IPS DF 6.9 (cell line): ENCODE data around the gene NCK2.

Experiments used
- DNase-seq: peaks from one replicate; pipeline ENCODE4 v3.0.0-alpha.2; 2013; ENCODE audit warnings: low read depth, low spot score
- H3K27ac ChIP-seq: one replicate; pipeline ENCODE4 v1.5.1; 2013; ENCODE audit warnings: low read length, control low read depth
- H3K27me3 ChIP-seq: 2 replicates; pipeline ENCODE4 v1.6.1; 2013; ENCODE audit warnings: mild to moderate bottlenecking, low read length; ENCODE audit not compliant: control insufficient read depth, insufficient read depth
- H3K36me3 ChIP-seq: 2 replicates; pipeline ENCODE4 v1.6.1; 2013; ENCODE audit warnings: low read length; ENCODE audit not compliant: control insufficient read depth, insufficient read depth
- H3K4me1 ChIP-seq: 2 replicates; pipeline ENCODE4 v1.6.1; 2013; ENCODE audit warnings: low read length; ENCODE audit not compliant: control insufficient read depth, insufficient read depth
- H3K4me3 ChIP-seq: 2 replicates; pipeline ENCODE4 v1.5.1; 2013; ENCODE audit warnings: mild to moderate bottlenecking, low read length
- H3K9me3 ChIP-seq: 2 replicates; pipeline ENCODE4 v1.6.1; 2013; ENCODE audit warnings: low read length, inconsistent platforms; ENCODE audit not compliant: control insufficient read depth, insufficient read depth
- WGBS: extraction: QIAGEN DNeasy Blood & Tissue Kit; methylation state at CpG from one replicate; pipeline ENCODE4 v1.1.7; 2013; ENCODE audit warnings: mixed read lengths, missing lambda C conversion rate; ENCODE audit not compliant: insufficient read length, insufficient coverage; 5-methylcytosine and 5-hydroxymethylcytosine counted together

NCK2 gene

DNA sequence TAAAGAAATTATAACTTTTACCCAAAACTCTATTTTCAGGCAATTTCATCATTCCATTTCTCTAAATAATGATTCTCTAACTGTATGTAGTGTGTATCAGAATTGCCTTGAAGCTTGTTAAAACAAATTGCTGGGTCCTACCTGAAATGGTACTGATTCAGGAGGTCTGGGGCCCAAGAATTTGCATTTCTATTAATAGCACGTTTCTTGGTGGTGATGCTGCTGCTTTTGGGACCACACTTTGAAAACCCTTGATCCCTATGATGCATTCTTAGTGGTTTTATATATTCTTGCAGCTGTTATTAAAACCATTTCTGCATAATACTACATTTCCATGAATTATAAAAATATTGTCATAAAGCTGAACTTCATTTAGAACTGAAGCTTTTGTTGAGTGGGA is 140.7 kb downstream of the NCK2 start:
- no peak for DNase-seq
- Histone ChIP-seq H3K4me1 (peaks cover 1% of the 10 kb centered on the region; the same call in 1 of the 2 replicates), H3K27me3 (no peaks in the 10 kb centered on the region), H3K9me3 (no peaks in the 10 kb centered on the region; the same call in 1 of the 2 replicates), H3K4me3 (no peak overlapping the region), H3K36me3 (no peaks in the 10 kb centered on the region; the same call in 1 of the 2 replicates), H3K27ac (no peak overlapping the region)
- WGBS, result no CpG with 5 or more reads among the region's 1 CpG

DNA sequence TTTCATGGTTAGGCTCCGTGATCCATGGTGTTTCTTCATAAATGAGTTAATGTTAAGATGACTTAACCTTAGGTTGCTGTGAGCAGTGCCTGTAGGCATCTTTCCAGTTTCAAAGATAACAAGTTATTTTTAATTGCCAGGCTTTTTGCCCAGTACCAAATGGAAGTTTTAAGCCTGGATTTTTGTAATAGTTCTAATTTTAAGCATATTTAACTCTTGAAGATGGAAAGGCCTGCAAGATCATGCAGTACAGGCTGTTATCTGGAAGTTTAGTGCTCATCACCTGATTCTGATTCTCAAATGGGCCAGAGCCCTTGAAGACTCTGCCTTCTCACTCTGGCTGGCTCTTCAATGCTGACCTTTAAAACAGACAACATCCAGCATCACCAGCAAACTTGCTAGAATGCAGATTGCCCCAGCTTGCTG is 141.3 kb downstream of the NCK2 start:
- Histone ChIP-seq H3K27me3 (no peaks in the 10 kb centered on the region), H3K36me3 (no peaks in the 10 kb centered on the region; the same call in 1 of the 2 replicates)
- WGBS, result no CpG with 5 or more reads among the region's 1 CpG

DNA sequence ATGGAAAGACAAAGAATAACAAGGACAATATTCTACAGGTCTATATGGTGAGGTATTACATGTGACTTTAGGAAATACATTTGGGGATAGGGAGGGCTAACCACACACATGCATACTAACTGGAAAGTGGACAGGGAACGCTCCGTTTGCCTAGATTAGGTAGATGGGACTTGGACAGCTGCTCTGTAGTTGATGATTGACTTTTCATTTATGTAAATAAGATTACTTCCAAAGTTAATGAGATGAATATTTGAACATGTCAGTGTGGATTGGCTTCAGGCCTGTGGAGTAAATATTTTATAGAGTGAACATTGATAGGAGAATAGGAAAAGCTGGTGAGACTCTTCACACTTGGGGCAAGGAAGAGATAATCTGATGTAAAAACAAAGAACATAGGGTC is 142.0 kb downstream of the NCK2 start:
- no peak overlapping the region for H3K4me3 ChIP-seq
- no peaks in the 10 kb centered on the region; the same call in 1 of the 2 replicates for H3K36me3 ChIP-seq
- H3K27ac ChIP-seq, result no peak overlapping the region
- no CpG with 5 or more reads among the region's 2 CpGs for WGBS
- no peaks in the 10 kb centered on the region; the same call in 1 of the 2 replicates for H3K9me3 ChIP-seq
- peaks cover 3% of the 10 kb centered on the region; the same call in 1 of the 2 replicates for H3K4me1 ChIP-seq
- H3K27me3 ChIP-seq, result no peaks in the 10 kb centered on the region
- DNase-seq, result no peak

More for the DNA sequence above, 141.3 kb downstream of the NCK2 start:
- H3K4me3 ChIP-seq, result no peak overlapping the region
- no peaks in the 10 kb centered on the region; the same call in 1 of the 2 replicates for H3K9me3 ChIP-seq
- peaks cover 3% of the 10 kb centered on the region; the same call in 1 of the 2 replicates for H3K4me1 ChIP-seq
- no peak for DNase-seq
- no peak overlapping the region for H3K27ac ChIP-seq

DNA sequence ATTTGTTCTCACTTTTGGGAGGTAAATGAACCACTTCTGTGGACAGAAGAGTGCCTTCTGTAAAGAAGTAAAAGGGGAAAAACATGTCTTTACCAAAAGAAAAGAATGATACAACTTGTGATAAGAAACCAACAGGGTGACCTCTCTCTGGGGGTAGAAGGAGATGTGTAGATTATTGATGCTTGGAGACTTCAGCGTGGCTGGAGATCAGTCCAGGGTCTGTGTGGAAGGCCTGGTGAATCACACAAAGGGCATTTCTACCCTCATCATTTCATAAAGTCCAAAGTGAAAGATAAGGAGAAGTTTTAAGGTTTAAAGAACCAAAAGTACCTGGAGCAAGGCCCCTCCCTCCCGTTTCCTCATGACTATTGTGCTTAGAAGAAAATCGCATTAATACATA is 142.5 kb downstream of the NCK2 start:
- H3K4me3 ChIP-seq, result no peak overlapping the region
- 0 out of 2 replicates have a peak, but pooled peaks cover 1% of the 10 kb centered on the region for H3K4me1 ChIP-seq
- H3K36me3 ChIP-seq, result no peaks in the 10 kb centered on the region; the same call in 1 of the 2 replicates
- no peak for DNase-seq
- H3K27ac ChIP-seq, result no peak overlapping the region
- no peaks in the 10 kb centered on the region; the same call in 1 of the 2 replicates for H3K9me3 ChIP-seq
- WGBS, result no CpG with 5 or more reads among the region's 3 CpGs
- H3K27me3 ChIP-seq, result no peaks in the 10 kb centered on the region

DNA sequence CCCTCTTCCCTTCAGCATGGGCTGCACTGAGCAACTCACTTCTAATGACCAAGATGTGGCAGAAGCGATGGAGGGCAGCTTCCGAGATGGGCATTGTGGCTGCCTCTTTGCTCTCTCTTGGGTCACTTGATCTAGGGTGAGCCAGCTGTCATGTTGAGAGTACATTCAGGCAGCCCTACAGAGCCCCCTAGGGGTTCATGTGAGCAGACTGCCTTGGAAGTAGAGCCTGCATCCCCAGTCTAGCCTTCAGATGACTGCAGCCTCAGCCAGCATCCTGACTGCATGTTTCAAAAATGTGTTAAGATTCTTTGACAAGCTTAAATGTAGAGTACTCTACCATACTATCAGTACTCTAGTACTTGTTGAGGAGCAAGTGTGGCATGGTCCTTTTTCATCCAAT is 143.9 kb downstream of the NCK2 start:
- H3K27ac ChIP-seq, result no peak overlapping the region
- H3K9me3 ChIP-seq, result no peaks in the 10 kb centered on the region; the same call in 1 of the 2 replicates
- peaks cover 8% of the 10 kb centered on the region; the same call in 1 of the 2 replicates for H3K36me3 ChIP-seq
- no peak overlapping the region for H3K4me3 ChIP-seq
- DNase-seq, result peak; percentile 11
- no peaks in the 10 kb centered on the region for H3K27me3 ChIP-seq
- WGBS, result no CpG with 5 or more reads among the region's 2 CpGs
- H3K4me1 ChIP-seq, result 0 out of 2 replicates have a peak, but pooled peaks cover 1% of the 10 kb centered on the region

DNA sequence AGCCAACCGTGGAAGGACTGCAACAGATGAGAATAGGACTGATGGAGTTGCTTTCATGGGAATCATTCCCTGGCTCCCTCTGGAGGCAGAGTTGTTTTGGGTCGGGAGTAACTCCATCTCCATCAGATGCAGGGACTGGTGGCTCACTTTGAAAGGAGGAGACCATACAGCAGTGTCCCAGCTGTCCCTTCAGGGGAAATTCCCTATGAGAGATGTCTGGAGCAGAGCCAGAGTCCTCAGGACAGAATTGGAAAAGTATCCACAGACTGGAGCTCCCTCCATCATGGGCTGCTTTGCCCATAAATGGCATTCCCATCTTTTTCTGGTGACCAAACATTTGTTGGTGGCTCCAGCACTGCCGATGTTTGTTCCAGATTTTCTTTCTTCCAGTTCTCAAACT is 144.3 kb downstream of the NCK2 start:
- H3K36me3 ChIP-seq, result peaks cover 8% of the 10 kb centered on the region; the same call in 1 of the 2 replicates
- no peak for DNase-seq
- no CpG with 5 or more reads among the region's 3 CpGs for WGBS
- H3K9me3 ChIP-seq, result no peaks in the 10 kb centered on the region; the same call in 1 of the 2 replicates
- no peak overlapping the region for H3K27ac ChIP-seq
- H3K27me3 ChIP-seq, result no peaks in the 10 kb centered on the region
- no peak overlapping the region for H3K4me3 ChIP-seq
- 0 out of 2 replicates have a peak, but pooled peaks cover 1% of the 10 kb centered on the region for H3K4me1 ChIP-seq

DNA sequence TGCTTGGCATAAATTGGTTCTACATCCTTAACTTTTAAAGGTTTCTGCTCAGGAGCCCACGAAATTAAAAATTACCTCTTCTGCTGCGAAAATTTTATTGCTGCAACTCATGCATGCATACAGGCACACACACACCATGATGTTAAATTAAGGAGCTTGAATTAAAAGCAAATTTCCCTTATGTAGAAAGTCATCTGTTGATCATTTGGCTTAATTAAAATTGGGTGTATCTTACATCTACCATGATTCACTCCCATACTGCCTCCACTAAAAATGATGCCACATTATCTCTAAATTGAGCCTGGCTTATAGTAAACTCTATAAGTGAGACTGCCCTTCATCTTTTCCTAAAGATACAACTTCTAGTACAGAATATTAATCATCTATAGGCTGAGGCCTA is 145.4 kb downstream of the NCK2 start:
- WGBS, result no CpG with 5 or more reads among the region's 2 CpGs
- H3K4me3 ChIP-seq, result no peak overlapping the region
- no peak overlapping the region for H3K27ac ChIP-seq
- H3K27me3 ChIP-seq, result no peaks in the 10 kb centered on the region
- no peak for DNase-seq
- H3K4me1 ChIP-seq, result 0 out of 2 replicates have a peak, but pooled peaks cover 1% of the 10 kb centered on the region
- H3K36me3 ChIP-seq, result peaks cover 8% of the 10 kb centered on the region; the same call in 1 of the 2 replicates
- H3K9me3 ChIP-seq, result no peaks in the 10 kb centered on the region; the same call in 1 of the 2 replicates

DNA sequence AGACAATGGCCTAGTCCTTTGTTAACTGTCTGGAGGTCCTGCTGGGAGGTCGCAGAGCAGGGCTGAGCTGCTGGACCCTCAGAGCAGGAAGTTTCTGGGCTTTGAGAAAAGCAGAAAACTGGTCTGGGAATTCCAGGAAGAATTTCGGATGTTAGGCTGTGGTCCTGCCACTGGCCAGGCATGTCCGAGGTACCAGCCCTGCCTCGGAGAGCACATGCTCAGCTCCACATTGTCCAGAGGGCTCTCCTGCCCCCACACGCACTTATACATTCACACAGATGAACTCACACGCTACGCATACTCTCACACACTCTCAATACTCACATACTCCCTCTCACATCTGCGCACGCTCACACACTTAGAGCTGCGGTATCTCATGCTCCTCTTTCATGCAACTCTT is 146.1 kb downstream of the NCK2 start:
- 100% methylated on average over 6 of the region's 10 CpGs for WGBS

DNA sequence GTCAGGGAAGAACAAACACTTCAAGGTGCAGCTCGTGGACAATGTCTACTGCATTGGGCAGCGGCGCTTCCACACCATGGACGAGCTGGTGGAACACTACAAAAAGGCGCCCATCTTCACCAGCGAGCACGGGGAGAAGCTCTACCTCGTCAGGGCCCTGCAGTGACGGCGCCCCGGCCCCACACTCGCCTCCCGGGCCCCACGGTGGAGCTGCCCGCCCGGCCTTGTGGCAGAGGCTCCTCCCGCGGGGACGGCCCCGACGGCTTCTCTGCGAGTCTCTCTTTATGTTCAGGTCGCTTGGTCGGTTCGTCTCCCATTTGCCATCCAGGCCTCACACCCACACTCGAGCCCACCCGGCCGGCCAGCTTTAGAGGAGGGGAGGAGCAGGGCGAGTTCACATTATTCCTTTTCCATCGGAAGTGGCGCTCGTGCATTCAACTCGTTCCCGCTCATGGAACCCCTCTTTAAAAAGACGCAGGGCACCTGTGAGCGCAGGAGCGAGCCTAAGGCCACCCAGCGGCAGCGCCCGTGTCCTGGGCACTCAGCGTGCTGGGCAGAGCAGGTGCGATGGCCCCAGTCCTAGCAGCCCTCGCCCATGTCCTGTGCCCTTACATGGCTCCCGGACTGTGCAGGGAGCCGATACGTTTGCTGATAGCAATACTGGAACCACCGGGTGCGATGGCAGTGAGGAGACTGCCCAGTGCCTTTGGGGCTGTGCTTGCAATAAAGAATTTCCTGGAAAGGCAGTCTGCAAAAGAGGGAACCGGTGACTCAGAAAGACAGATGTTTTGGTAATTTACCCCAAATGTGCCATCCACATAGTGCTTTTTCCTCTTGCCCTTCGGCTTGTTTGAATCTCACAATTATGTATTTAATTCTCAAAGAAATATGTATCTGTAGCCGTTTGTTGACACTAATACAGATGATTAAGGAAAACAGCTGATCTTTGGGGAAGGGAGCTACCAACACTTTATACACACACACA is 148.6 kb downstream of the NCK2 start:
- no CpG with 5 or more reads among the region's 51 CpGs for WGBS
- Histone ChIP-seq H3K4me1 (0 out of 2 replicates have a peak, but pooled peaks cover 1% of the 10 kb centered on the region), H3K27me3 (no peaks in the 10 kb centered on the region), H3K9me3 (no peaks in the 10 kb centered on the region; the same call in 1 of the 2 replicates), H3K36me3 (peaks cover 8% of the 10 kb centered on the region; the same call in 1 of the 2 replicates), H3K4me3 (no peak overlapping the region), H3K27ac (no peak overlapping the region)
- no peak for DNase-seq

More for the DNA sequence above, 146.1 kb downstream of the NCK2 start:
- H3K9me3 ChIP-seq, result no peaks in the 10 kb centered on the region; the same call in 1 of the 2 replicates
- no peak overlapping the region for H3K27ac ChIP-seq
- peaks cover 8% of the 10 kb centered on the region; the same call in 1 of the 2 replicates for H3K36me3 ChIP-seq
- H3K4me1 ChIP-seq, result 0 out of 2 replicates have a peak, but pooled peaks cover 1% of the 10 kb centered on the region
- DNase-seq, result no peak
- no peak overlapping the region for H3K4me3 ChIP-seq
- no peaks in the 10 kb centered on the region for H3K27me3 ChIP-seq

DNA sequence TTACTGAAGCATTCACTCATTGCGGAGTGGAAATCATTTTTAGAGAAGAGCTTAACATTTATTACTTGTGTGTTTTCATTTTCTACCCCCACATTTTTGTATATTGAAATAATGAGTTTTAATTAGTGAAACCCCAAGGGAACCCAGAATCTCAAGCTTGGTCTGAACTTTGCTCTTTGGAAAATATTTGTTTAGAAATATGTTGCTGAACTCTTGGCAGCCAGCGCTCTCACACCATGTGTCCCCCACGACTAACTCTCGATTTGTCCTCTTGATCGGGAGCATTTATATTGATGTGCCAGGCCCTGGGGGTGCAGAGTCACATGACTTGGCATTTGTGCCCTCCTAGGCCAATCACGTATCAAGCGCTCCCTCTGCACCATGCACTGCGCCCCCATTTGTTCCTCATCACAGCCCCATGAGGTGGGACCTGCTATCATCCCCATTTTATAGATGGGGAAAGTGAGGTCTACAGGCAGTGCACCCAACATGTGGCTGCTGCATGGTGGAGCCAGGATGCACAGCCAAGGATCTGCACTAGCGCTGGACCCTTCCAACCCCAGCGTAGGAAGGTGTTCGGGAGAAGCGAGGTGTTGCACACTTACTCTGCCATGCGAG is 149.7 kb downstream of the NCK2 start:
- H3K4me1 ChIP-seq, result 0 out of 2 replicates have a peak, but pooled peaks cover 1% of the 10 kb centered on the region
- no peak for DNase-seq
- peaks cover 8% of the 10 kb centered on the region; the same call in 1 of the 2 replicates for H3K36me3 ChIP-seq
- H3K27me3 ChIP-seq, result no peaks in the 10 kb centered on the region
- no peak overlapping the region for H3K27ac ChIP-seq
- no peaks in the 10 kb centered on the region for H3K9me3 ChIP-seq
- WGBS, result no CpG with 5 or more reads among the region's 13 CpGs
- H3K4me3 ChIP-seq, result no peak overlapping the region
